SK-N-SH (cell line): ENCODE measurements around the gene ACOT9. TPM values are rescaled to one million over a fixed set of nuclear protein-coding genes. Genes with fewer than 3 reads are reported as not detected.
A peak's percentile ranks its signal among the peaks of the same experiment; 100 is the strongest.

ENCODE experiments used
- CTCF ChIA-PET: fragments of 300-600, 350-600 bp; formaldehyde crosslinking; extraction: SDS; loops from one replicate; lab custom pipeline; 2021; lab: Yijun Ruan, JAX
- POLR2A ChIA-PET: fragments of 350-600 bp; sonication (Branson Sonifier 250); formaldehyde crosslinking; extraction: SDS; loops from one replicate; lab custom pipeline; 2020; ENCODE audit warnings: antibody characterized with exemption, inconsistent platforms; lab: Yijun Ruan, JAX
- DNase-seq: peaks from one replicate; pipeline ENCODE4 v3.0.0; 2012
- H2AFZ ChIP-seq: fragments of 200-600 bp; sonication (generic); 2 replicates; pipeline ENCODE4 v1.8.1; 2016; ENCODE audit warnings: antibody characterized with exemption, mild to moderate bottlenecking, low read depth
- H3F3A ChIP-seq: fragments of 200-600 bp; sonication (generic); replicated peaks from 2 replicates; pipeline ENCODE3; 2016; ENCODE audit warnings: antibody characterized with exemption, mild to moderate bottlenecking; ENCODE audit not compliant: insufficient read depth
- H3K27ac ChIP-seq, 2 experiments: fragments of 200-500 bp in 1 of 2; fragments of 200-600 bp in 1 of 2; sonication (Bioruptor generic) in 1 of 2; sonication (generic), shearing (Covaris generic) in 1 of 2; 2 replicates each; pipeline versions ENCODE4 v1.5.1 to v1.6.1; 2014 to 2016; ENCODE audit warnings: low read depth in 2 of 2, inconsistent platforms in 1 of 2, low read length in 1 of 2, mild to moderate bottlenecking in 1 of 2, mixed read lengths in 1 of 2
- H3K27me3 ChIP-seq: fragments of 200-600 bp; sonication (generic), shearing (Covaris generic); 2 replicates; pipeline ENCODE4 v1.6.1; 2016; ENCODE audit warnings: mixed run types; ENCODE audit not compliant: insufficient read depth
- H3K36me3 ChIP-seq, 2 experiments: fragments of 200-500 bp in 1 of 2; fragments of 200-600 bp in 1 of 2; sonication (Bioruptor generic) in 1 of 2; sonication (generic) in 1 of 2; replicated peaks in 1 of 2; 2 replicates each; pipeline versions ENCODE3 to v1.5.1; 2014 to 2016; ENCODE audit warnings: low read length in 1 of 2, mild to moderate bottlenecking in 1 of 2; ENCODE audit not compliant: insufficient read depth in 2 of 2, control insufficient read depth in 1 of 2
- H3K4me1 ChIP-seq, 2 experiments: fragments of 200-500 bp in 1 of 2; fragments of 200-600 bp in 1 of 2; sonication (Bioruptor generic) in 1 of 2; sonication (generic), shearing (Covaris generic) in 1 of 2; 2 replicates each; pipeline versions ENCODE4 v1.5.1 to v1.6.1; 2014 to 2016; ENCODE audit warnings: low read depth in 1 of 2, low read length in 1 of 2, mixed run types in 1 of 2; ENCODE audit not compliant: insufficient read depth in 2 of 2, control insufficient read depth in 1 of 2
- H3K4me2 ChIP-seq: fragments of 200-600 bp; sonication (generic), shearing (Covaris generic); 2 replicates; pipeline ENCODE4 v1.6.1; 2017; ENCODE audit warnings: mixed run types
- H3K4me3 ChIP-seq, 2 experiments: fragments of 200-500 bp in 1 of 2; fragments of 200-600 bp in 1 of 2; sonication (Bioruptor generic) in 1 of 2; sonication (generic), shearing (Covaris generic) in 1 of 2; 2 replicates each; pipeline versions ENCODE4 v1.5.1 to v1.8.1; 2014 to 2016; ENCODE audit warnings: low read depth in 2 of 2, inconsistent platforms in 1 of 2, low read length in 1 of 2, mild to moderate bottlenecking in 1 of 2, mixed read lengths in 1 of 2, moderate library complexity in 1 of 2
- H3K79me2 ChIP-seq: fragments of 200-600 bp; sonication (generic); 2 replicates; pipeline ENCODE4 v1.8.1; 2017; ENCODE audit warnings: mild to moderate bottlenecking; ENCODE audit not compliant: insufficient read depth
- H3K9ac ChIP-seq: fragments of 200-600 bp; sonication (generic); 2 replicates; pipeline ENCODE4 v1.6.1; 2017; ENCODE audit warnings: mixed run types
- H3K9me2 ChIP-seq: fragments of 200-600 bp; sonication (generic); 2 replicates; pipeline ENCODE4 v1.6.1; 2017; ENCODE audit warnings: mixed run types
- H3K9me3 ChIP-seq: fragments of 200-600 bp; sonication (generic); 2 replicates; pipeline ENCODE4 v1.6.1; 2017; ENCODE audit warnings: mixed run types, mild to moderate bottlenecking, moderate library complexity
- H4K20me1 ChIP-seq: fragments of 200-600 bp; sonication (generic); 2 replicates; pipeline ENCODE4 v1.6.1; 2017; ENCODE audit warnings: mild to moderate bottlenecking, mixed run types; ENCODE audit not compliant: insufficient read depth
- ELF1 ChIP-seq: IDR thresholded peaks from 2 replicates; pipeline ENCODE4 v1.4.0; 2012
- EP300 ChIP-seq, 2 experiments: IDR thresholded peaks; 2 replicates each; pipeline versions ENCODE4 v1.4.0 to v1.6.1; 2012; ENCODE audit warnings: borderline replicate concordance in 1 of 2, low read depth in 1 of 2, low read length in 1 of 2
- FOXJ3 ChIP-seq: sonication (generic); formaldehyde crosslinking; IDR thresholded peaks from 2 replicates; pipeline ENCODE4 v1.5.1; 2020; ENCODE audit warnings: mild to moderate bottlenecking, missing genetic modification reagents
- FOXM1 ChIP-seq: IDR thresholded peaks from 2 replicates; pipeline ENCODE4 v1.4.0; 2012; ENCODE audit warnings: low read depth, mild to moderate bottlenecking
- GABPA ChIP-seq: IDR thresholded peaks from 2 replicates; pipeline ENCODE4 v1.4.0; 2012; ENCODE audit warnings: low read depth, mild to moderate bottlenecking
- JUND ChIP-seq: IDR thresholded peaks from 2 replicates; pipeline ENCODE4 v1.4.0; 2012
- MEF2A ChIP-seq: IDR thresholded peaks from 2 replicates; pipeline ENCODE4 v1.4.0; 2012; ENCODE audit warnings: low read depth, borderline replicate concordance
- MXI1 ChIP-seq: IDR thresholded peaks from 2 replicates; pipeline ENCODE4 v1.6.1; 2012; ENCODE audit warnings: mild to moderate bottlenecking, low read depth, low read length, improper control_type of control experiment
- NRF1 ChIP-seq: IDR thresholded peaks from 2 replicates; pipeline ENCODE4 v1.6.1; 2012; ENCODE audit warnings: low read depth, mild to moderate bottlenecking, low read length
- POLR2AphosphoS5 ChIP-seq: IDR thresholded peaks from 2 replicates; pipeline ENCODE4 v1.6.1; 2012; ENCODE audit warnings: low read depth, low read length
- RCOR1 ChIP-seq: fragments of 150-350 bp; IDR thresholded peaks from 2 replicates; pipeline ENCODE4 v1.6.1; 2017; ENCODE audit warnings: antibody characterized with exemption, low read length
- RFX5 ChIP-seq: IDR thresholded peaks from 2 replicates; pipeline ENCODE4 v1.6.1; 2012; ENCODE audit warnings: mild to moderate bottlenecking, improper control_type of control experiment, low read length
- SMC3 ChIP-seq: IDR thresholded peaks from 2 replicates; pipeline ENCODE4 v1.6.1; 2012; ENCODE audit warnings: low read depth, low read length, improper control_type of control experiment
- TCF12 ChIP-seq: IDR thresholded peaks from 2 replicates; pipeline ENCODE4 v1.4.0; 2012
- WGBS: methylation state at CpG from one replicate; pipeline ENCODE4 v1.1.6; 2017; ENCODE audit warnings: low lambda C conversion rate; 5-methylcytosine and 5-hydroxymethylcytosine counted together
- polyA plus RNA-seq, 3 experiments: library from polyadenylated mRNA; depleted of rRNA; stranded (reverse); fragments of >200 nt; gene quantifications; 2 replicates each; pipeline ENCODE4 v1.2.3, GENCODE V29; 2012
- TF ChIP-seq, protein P1 (sequence below): fragments of 150-350 bp; IDR thresholded peaks from 2 replicates; pipeline ENCODE4 v1.6.1; 2016; ENCODE audit warnings: mild to moderate bottlenecking, low read depth, low read length
- TF ChIP-seq, protein P2 (sequence below): fragments of 200-600 bp; sonication (generic); IDR thresholded peaks from 2 replicates; pipeline ENCODE4 v1.6.1; 2017; ENCODE audit warnings: antibody characterized with exemption, mild to moderate bottlenecking, moderate library complexity
- TF ChIP-seq, protein P3 (sequence below): IDR thresholded peaks from 2 replicates; pipeline ENCODE4; 2012
- TF ChIP-seq, protein P4 (sequence below): IDR thresholded peaks from 2 replicates; pipeline ENCODE4 v1.6.1; 2012; ENCODE audit warnings: mild to moderate bottlenecking, low read depth, low read length, moderate library complexity

Gene ACOT9
- polyA plus RNA-seq, 1 of the 3 experiments (the other 2 are of a cell fraction) = 23.7 TPM

DNA sequence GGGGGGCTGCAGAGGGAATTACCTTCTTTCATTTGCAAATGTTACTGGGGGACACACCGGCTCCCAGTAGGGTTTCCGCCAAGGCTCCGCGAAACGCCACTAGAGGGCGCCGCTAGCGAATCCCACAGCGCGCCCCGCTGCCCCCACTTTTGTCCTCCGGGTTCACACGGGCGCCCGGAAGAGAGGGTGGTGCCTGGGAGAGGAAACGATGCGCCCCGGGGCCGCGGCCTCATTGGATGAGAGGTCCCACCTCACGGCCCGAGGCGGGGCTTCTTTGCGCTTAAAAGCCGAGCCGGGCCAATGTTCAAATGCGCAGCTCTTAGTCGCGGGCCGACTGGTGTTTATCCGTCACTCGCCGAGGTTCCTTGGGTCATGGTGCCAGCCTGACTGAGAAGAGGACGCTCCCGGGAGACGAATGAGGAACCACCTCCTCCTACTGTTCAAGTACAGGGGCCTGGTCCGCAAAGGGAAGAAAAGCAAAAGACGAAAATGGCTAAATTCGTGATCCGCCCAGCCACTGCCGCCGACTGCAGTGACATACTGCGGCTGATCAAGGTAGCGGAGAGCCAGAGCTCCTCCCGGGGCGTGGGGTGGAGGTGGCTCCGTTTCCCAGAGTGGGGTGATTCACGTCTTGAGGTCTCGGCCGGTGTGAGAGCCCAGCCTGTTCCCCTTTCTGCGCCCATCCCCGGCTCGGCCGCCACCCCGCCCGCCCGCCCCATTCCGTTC, 40.0 kb upstream of the ACOT9 start, which contains the start of gene SAT1 (continued):
- TF ChIP-seq, protein P1, sequence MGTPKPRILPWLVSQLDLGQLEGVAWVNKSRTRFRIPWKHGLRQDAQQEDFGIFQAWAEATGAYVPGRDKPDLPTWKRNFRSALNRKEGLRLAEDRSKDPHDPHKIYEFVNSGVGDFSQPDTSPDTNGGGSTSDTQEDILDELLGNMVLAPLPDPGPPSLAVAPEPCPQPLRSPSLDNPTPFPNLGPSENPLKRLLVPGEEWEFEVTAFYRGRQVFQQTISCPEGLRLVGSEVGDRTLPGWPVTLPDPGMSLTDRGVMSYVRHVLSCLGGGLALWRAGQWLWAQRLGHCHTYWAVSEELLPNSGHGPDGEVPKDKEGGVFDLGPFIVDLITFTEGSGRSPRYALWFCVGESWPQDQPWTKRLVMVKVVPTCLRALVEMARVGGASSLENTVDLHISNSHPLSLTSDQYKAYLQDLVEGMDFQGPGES = no peak
- TF ChIP-seq ELF1 (0 out of 2 replicates have a peak, but pooled peaks have one; percentile 39), RCOR1 (no peak), TCF12 (no peak), NRF1 (peak; percentile 30), GABPA (peak; percentile 58), FOXM1 (no peak), MXI1 (peak; percentile 46; the same call in 1 of the 2 replicates), JUND (no peak)
- TF ChIP-seq, protein P2, sequence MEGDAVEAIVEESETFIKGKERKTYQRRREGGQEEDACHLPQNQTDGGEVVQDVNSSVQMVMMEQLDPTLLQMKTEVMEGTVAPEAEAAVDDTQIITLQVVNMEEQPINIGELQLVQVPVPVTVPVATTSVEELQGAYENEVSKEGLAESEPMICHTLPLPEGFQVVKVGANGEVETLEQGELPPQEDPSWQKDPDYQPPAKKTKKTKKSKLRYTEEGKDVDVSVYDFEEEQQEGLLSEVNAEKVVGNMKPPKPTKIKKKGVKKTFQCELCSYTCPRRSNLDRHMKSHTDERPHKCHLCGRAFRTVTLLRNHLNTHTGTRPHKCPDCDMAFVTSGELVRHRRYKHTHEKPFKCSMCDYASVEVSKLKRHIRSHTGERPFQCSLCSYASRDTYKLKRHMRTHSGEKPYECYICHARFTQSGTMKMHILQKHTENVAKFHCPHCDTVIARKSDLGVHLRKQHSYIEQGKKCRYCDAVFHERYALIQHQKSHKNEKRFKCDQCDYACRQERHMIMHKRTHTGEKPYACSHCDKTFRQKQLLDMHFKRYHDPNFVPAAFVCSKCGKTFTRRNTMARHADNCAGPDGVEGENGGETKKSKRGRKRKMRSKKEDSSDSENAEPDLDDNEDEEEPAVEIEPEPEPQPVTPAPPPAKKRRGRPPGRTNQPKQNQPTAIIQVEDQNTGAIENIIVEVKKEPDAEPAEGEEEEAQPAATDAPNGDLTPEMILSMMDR = peak; percentile 79

DNA sequence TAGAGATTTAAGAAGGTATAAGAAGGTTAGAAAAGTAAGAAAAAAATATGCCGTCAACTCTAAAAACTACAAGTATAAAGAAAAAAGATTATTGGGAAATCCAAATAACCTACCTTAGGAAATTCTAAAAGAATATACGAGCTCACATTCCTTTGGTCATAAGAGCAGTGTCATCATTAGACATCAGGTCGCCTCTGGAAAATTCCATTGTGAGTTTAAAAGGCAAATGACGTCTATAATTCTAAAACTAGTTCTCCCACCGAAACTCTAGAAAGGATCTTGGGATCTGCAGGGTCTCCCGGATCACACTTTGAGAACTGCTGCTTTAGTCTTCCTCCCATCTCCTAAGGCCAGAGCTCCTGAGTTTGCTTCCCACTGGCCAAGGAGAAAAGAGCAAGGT, 39.4 kb upstream of the ACOT9 start:
- H3K27ac ChIP-seq = peak overlapping the region in 1 of 2 experiments; percentile 87; a peak in 2 of 4 replicates
- peak overlapping the region; percentile 63 for H2AFZ ChIP-seq
- peaks cover 0 to 10% of the 10 kb centered on the region in 2 experiments for H3K36me3 ChIP-seq
- CTCF ChIA-PET = interaction anchor here (0.6 to 5.9 kb wide), 14 partner anchors 11 to 298 kb away, joined by 3 to 63 read pairs (median 4); partner anchors contain the start of gene ACOT9
- H3K9ac ChIP-seq = peak overlapping the region; percentile 52; the same call in 1 of the 2 replicates
- no peak for DNase-seq
- WGBS = 36% methylated on average over 6 of the region's 6 CpGs
- H3K4me3 ChIP-seq = peak overlapping the region in 1 of 2 experiments; percentile 72; a peak in 1 of 4 replicates
- peaks cover 11% of the 10 kb centered on the region for H3K79me2 ChIP-seq
- no peaks in the 10 kb centered on the region for H3K9me3 ChIP-seq
- H3F3A ChIP-seq = peaks cover 25% of the 10 kb centered on the region
- POLR2A ChIA-PET = interaction anchor here (0.6 to 1.5 kb wide), 4 partner anchors 118 to 272 kb away, joined by 3 to 9 read pairs (median 4); partner anchors contain the start of genes APOO, CXorf58 and EIF2S3
- TF ChIP-seq, protein P3, sequence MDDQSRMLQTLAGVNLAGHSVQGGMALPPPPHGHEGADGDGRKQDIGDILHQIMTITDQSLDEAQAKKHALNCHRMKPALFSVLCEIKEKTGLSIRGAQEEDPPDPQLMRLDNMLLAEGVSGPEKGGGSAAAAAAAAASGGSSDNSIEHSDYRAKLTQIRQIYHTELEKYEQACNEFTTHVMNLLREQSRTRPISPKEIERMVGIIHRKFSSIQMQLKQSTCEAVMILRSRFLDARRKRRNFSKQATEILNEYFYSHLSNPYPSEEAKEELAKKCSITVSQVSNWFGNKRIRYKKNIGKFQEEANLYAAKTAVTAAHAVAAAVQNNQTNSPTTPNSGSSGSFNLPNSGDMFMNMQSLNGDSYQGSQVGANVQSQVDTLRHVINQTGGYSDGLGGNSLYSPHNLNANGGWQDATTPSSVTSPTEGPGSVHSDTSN = no peak
- TF ChIP-seq EP300 (IDR thresholded peaks at IDR 0.05; ENCODE audit: borderline replicate concordance in 1 of 2, low read depth in 1 of 2, low read length in 1 of 2) (no peak), SMC3 (no peak), MEF2A (no peak), FOXJ3 (no peak), NRF1 (no peak), POLR2AphosphoS5 (no peak), RFX5 (no peak)
- TF ChIP-seq, protein P4, sequence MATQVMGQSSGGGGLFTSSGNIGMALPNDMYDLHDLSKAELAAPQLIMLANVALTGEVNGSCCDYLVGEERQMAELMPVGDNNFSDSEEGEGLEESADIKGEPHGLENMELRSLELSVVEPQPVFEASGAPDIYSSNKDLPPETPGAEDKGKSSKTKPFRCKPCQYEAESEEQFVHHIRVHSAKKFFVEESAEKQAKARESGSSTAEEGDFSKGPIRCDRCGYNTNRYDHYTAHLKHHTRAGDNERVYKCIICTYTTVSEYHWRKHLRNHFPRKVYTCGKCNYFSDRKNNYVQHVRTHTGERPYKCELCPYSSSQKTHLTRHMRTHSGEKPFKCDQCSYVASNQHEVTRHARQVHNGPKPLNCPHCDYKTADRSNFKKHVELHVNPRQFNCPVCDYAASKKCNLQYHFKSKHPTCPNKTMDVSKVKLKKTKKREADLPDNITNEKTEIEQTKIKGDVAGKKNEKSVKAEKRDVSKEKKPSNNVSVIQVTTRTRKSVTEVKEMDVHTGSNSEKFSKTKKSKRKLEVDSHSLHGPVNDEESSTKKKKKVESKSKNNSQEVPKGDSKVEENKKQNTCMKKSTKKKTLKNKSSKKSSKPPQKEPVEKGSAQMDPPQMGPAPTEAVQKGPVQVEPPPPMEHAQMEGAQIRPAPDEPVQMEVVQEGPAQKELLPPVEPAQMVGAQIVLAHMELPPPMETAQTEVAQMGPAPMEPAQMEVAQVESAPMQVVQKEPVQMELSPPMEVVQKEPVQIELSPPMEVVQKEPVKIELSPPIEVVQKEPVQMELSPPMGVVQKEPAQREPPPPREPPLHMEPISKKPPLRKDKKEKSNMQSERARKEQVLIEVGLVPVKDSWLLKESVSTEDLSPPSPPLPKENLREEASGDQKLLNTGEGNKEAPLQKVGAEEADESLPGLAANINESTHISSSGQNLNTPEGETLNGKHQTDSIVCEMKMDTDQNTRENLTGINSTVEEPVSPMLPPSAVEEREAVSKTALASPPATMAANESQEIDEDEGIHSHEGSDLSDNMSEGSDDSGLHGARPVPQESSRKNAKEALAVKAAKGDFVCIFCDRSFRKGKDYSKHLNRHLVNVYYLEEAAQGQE = no peak
- TF ChIP-seq, all 33 proteins: peak for 0
- H3K27me3 ChIP-seq = no peaks in the 10 kb centered on the region; the same call in 1 of the 2 replicates
- H3K9me2 ChIP-seq = no peaks in the 10 kb centered on the region
- H3K4me2 ChIP-seq = 0 out of 2 replicates have a peak overlapping the region, but pooled peaks have one; percentile 48
- H4K20me1 ChIP-seq = 0 out of 2 replicates have a peak, but pooled peaks cover 5% of the 10 kb centered on the region
- H3K4me1 ChIP-seq = no peaks in the 10 kb centered on the region; a peak in 2 of 4 replicates
